Prostate gland (tissue), 2 donors: ENCODE measurements around the gene CLIC5. TPM values are rescaled to one million over a fixed set of nuclear protein-coding genes. Genes with fewer than 3 reads are reported as not detected.

Experiments
- DNase-seq: peaks from one replicate; pipeline ENCODE4 v3.0.0-alpha.2; 2019; ENCODE audit warnings: low spot score
- H3K27ac ChIP-seq, 2 donors: fragments of 200-600 bp; sonication (generic); 2 replicates each; pipeline ENCODE4 v1.5.1; 2017 to 2019
- H3K27me3 ChIP-seq: fragments of 200-600 bp; sonication (generic); replicated peaks from 2 replicates; pipeline ENCODE4 v1.5.1; 2019; ENCODE audit not compliant: insufficient read depth
- H3K36me3 ChIP-seq, 2 donors: fragments of 200-600 bp; sonication (generic); 1 replicate in 1 of 2; 2 replicates in 1 of 2; pipeline versions ENCODE4 v1.5.1 to v1.8.1; 2017 to 2019
- H3K4me1 ChIP-seq: fragments of 200-600 bp; sonication (generic); replicated peaks from 2 replicates; pipeline ENCODE4 v1.5.1; 2019
- H3K4me3 ChIP-seq, 2 donors: fragments of 200-600 bp; sonication (generic); 2 replicates each; pipeline ENCODE4 v1.5.1; 2017 to 2019
- H3K9me3 ChIP-seq: fragments of 200-600 bp; sonication (generic); 2 replicates; pipeline ENCODE4 v1.5.1; 2017
- POLR2A ChIP-seq: fragments of 450-650 bp; IDR thresholded peaks from one replicate; pipeline ENCODE4 v1.6.1; 2016; ENCODE audit warnings: antibody characterized with exemption, mild to moderate bottlenecking
- POLR2AphosphoS5 ChIP-seq: sonication (generic); formaldehyde crosslinking; IDR thresholded peaks from one replicate; pipeline ENCODE4 v1.6.1; 2017; ENCODE audit warnings: antibody characterized with exemption
- WGBS: methylation state at CpG from one replicate; pipeline ENCODE4 v1.1.5; 2018; 5-methylcytosine and 5-hydroxymethylcytosine counted together
- intact Hi-C: fragments of 100-400 bp; cut with DNase I; formaldehyde crosslinking; loops from one replicate; pipeline ENCODE4 v1.14.2; 2022
- total RNA-seq, 2 donors: library from RNA; depleted of rRNA; stranded (reverse); fragments of >200 nt; gene quantifications; one replicate each; pipeline ENCODE4 v1.1.0, GENCODE V29; 2016
- TF ChIP-seq, protein P1 (sequence below), 4 experiments: fragments of 200-600 bp in 2 of 4; fragments of 450-650 bp in 2 of 4; sonication (generic) in 2 of 4; IDR thresholded peaks; 1 replicate in 3 of 4; 2 replicates in 1 of 4; pipeline ENCODE4 v1.5.1; 2016 to 2019; ENCODE audit warnings: antibody characterized with exemption in 4 of 4, mild to moderate bottlenecking in 2 of 4, moderate library complexity in 2 of 4

The CLIC5 gene
- total RNA-seq, 2 donors from 2014 or later = 3.2 to 4.5 TPM

DNA sequence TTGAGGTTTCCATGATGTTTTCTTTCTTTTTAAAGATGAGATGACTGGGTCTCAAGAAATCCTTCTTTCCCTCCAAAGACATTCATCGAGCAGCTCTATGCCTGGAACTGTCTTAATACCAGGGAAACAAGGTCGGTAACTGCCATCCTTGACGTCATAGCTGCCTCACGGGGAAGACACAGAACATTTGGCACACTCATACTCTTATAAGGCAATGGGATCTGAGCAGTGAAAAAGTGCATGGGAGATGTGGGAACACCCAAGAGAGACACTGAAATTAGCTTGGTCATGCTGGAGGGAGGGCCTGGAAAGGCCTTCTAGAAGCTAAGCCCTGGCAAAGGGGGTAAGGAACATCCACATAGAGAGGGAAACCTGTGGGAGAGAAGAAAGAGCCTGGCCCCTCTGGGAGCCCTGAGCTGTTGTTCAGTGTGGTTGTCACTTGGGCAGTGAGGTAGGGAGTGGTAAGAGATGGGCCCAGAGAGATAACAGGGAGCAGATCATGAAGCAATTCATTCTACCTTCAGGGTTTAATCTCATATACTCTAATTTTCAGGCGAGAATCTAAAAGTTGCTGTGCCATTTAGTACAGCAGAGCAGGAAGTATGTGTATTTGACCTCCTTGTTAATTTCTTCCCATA lies 30.8 kb downstream of the CLIC5 start:
- intact Hi-C loops = no loop called here
- H3K4me1 ChIP-seq = no peaks in the 10 kb centered on the region
- no peak overlapping the region for H3K4me3 ChIP-seq
- H3K27ac ChIP-seq = no peak overlapping the region
- WGBS = 98% methylated on average over 5 of the region's 5 CpGs
- H3K36me3 ChIP-seq = no peaks in the 10 kb centered on the region
- H3K27me3 ChIP-seq = no peaks in the 10 kb centered on the region
- TF ChIP-seq POLR2AphosphoS5 = no peak
- TF ChIP-seq POLR2A = no peak
- TF ChIP-seq, protein P1, sequence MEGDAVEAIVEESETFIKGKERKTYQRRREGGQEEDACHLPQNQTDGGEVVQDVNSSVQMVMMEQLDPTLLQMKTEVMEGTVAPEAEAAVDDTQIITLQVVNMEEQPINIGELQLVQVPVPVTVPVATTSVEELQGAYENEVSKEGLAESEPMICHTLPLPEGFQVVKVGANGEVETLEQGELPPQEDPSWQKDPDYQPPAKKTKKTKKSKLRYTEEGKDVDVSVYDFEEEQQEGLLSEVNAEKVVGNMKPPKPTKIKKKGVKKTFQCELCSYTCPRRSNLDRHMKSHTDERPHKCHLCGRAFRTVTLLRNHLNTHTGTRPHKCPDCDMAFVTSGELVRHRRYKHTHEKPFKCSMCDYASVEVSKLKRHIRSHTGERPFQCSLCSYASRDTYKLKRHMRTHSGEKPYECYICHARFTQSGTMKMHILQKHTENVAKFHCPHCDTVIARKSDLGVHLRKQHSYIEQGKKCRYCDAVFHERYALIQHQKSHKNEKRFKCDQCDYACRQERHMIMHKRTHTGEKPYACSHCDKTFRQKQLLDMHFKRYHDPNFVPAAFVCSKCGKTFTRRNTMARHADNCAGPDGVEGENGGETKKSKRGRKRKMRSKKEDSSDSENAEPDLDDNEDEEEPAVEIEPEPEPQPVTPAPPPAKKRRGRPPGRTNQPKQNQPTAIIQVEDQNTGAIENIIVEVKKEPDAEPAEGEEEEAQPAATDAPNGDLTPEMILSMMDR (IDR thresholded peaks at IDR 0.05) = no peak
- H3K9me3 ChIP-seq = no peaks in the 10 kb centered on the region
- DNase-seq = no peak

GRCh38 chr6:45984347-45984746 lies 31.3 kb downstream of the CLIC5 start:
- no peak for TF ChIP-seq POLR2AphosphoS5
- TF ChIP-seq, protein P1 (IDR thresholded peaks at IDR 0.05) = no peak
- no peak for TF ChIP-seq POLR2A
- WGBS = 94% methylated on average over 7 of the region's 7 CpGs
- Histone ChIP-seq H3K36me3 (no peaks in the 10 kb centered on the region), H3K9me3 (no peaks in the 10 kb centered on the region), H3K27ac (no peak overlapping the region), H3K4me1 (no peaks in the 10 kb centered on the region), H3K27me3 (no peaks in the 10 kb centered on the region), H3K4me3 (no peak overlapping the region)
- intact Hi-C loops = no loop called here
- DNase-seq = no peak

DNA sequence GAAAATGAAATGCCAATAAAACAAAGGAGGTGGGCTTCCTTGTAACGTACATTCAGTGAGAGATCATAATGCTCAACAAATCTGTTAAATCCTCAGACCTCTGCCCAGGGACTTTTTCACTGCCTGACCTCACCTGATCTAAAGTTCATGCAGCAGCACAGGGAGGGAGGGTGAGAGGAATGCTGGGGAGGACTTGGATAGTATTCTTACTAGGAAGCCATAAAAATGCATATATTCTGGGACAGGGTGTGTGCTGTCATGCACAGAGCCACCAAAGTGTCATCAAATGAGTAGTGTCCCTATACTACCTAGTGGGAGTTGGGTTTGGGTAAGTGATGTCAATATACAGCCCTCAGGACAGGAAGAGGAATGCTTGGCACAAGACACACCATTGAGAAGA lies 32.6 kb downstream of the CLIC5 start:
- Histone ChIP-seq H3K27ac (no peak overlapping the region), H3K9me3 (no peaks in the 10 kb centered on the region), H3K27me3 (no peaks in the 10 kb centered on the region), H3K4me1 (no peaks in the 10 kb centered on the region), H3K36me3 (no peaks in the 10 kb centered on the region), H3K4me3 (no peak overlapping the region)
- no peak for DNase-seq
- intact Hi-C loops = no loop called here
- 82% methylated on average over 1 of the region's 1 CpG for WGBS
- no peak for TF ChIP-seq POLR2AphosphoS5
- TF ChIP-seq POLR2A = no peak
- TF ChIP-seq, protein P1 (IDR thresholded peaks at IDR 0.05) = no peak

DNA sequence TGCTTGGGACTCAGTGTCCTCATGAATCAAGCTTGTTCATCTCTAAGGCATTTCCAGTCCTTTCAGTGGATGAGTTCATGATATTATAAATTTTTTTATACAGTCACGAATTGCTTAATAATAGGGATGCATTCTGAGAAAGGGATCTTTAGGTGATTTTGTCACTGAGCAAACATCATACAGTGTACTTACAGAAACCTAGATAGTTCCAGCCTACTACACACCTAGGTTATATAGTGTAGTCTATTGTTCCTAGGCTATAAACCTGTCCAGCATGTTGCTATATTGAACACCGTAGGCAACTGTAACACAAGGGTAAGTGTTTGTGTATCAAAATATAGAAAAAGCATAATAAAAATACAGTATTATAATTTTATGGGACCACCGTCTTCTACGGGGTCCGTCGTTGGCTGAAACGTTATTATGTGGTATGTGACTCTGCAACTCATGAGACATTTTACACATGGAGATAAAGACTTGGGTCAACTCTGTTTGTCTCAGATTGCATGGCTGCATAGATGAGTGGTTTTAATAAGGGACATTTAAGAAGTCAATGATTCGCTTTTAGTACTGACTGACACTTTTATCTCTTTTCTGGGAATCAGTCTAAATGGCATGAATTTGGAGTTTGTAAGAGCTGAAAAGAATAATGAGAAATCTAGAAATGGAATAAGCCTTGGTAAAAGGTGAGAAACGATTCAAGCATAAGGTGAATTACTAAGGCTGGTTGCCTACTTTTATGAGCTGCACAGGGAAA lies 33.2 kb downstream of the CLIC5 start:
- no peak for DNase-seq
- no peaks in the 10 kb centered on the region for H3K4me1 ChIP-seq
- H3K9me3 ChIP-seq = no peaks in the 10 kb centered on the region
- WGBS = 49% methylated on average over 9 of the region's 9 CpGs
- intact Hi-C loops = no loop called here
- TF ChIP-seq POLR2A (no peak), POLR2AphosphoS5 (no peak)
- TF ChIP-seq, protein P1 (IDR thresholded peaks at IDR 0.05) = no peak
- H3K36me3 ChIP-seq = no peaks in the 10 kb centered on the region
- H3K27ac ChIP-seq = no peak overlapping the region
- no peak overlapping the region for H3K4me3 ChIP-seq
- no peaks in the 10 kb centered on the region for H3K27me3 ChIP-seq

DNA sequence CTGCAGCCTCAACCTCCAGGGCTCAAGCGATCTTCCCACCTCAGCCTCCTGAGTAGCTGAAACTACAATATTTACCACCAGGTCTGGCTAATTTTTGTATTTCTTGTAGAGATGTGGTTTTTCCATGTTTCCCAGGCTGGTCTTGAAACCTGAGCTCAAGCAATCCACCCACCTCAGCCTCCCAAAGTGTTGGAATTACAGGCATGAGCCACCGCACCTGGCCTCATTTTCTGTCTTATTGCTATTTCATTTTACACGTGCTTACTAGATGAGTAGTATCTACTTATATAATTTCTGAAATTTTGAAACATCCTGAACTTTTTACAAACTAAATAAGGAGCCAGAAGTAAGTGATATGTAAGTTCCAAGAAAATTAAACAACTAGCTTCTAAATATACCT lies 34.6 kb downstream of the CLIC5 start:
- H3K36me3 ChIP-seq = no peaks in the 10 kb centered on the region
- no peaks in the 10 kb centered on the region for H3K9me3 ChIP-seq
- H3K27ac ChIP-seq = no peak overlapping the region
- 93% methylated on average over 3 of the region's 3 CpGs for WGBS
- no peak overlapping the region for H3K4me3 ChIP-seq
- intact Hi-C loops = no loop called here
- TF ChIP-seq POLR2A = no peak
- TF ChIP-seq POLR2AphosphoS5 = no peak
- TF ChIP-seq, protein P1 (IDR thresholded peaks at IDR 0.05) = no peak
- DNase-seq = no peak
- no peaks in the 10 kb centered on the region for H3K4me1 ChIP-seq
- H3K27me3 ChIP-seq = no peaks in the 10 kb centered on the region
